ENCODE measurements around the gene TTC16.
"Not testable (repeated sequence)": the region's sequence is repeated elsewhere in the genome, so short reads cannot be mapped to it uniquely, and the experiment has no call there.

TTC16 gene

GRCh38 chr9:127746959-127747569 lies 31.2 kb downstream of the TTC16 start:
- no peak for DNase-seq

DNA sequence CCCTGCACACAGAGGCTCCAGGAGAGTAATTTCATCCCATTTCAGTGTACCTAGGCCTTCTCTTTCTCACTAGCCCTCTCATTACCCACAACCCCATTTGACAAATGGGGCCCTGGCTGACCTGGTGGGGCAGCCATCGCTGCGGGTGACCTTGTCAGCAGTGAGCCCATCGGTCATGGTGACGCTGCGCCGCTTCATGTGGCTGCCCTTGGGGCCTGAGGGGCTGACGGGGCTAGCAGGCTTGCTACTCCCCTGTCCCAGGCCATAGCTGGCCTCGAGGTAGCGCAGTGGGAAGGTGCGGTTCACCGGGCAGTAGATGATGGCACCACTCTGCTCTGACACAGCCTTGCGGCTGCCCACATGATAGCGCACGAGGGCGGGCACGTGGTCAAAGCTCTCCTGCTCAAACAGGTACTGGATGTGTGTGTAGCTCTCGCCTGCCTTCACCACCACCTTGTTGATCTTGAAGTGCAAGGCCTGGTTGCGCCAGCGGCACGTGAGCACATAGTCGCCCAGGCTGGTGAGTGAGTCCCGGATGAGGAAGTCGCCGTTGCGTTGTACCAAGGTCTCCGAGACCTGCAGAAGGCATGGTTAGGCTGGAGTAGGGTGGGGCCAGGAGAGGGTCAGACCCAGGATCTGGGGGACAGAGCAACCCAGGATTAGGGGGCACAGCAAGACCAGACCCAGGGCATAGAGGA lies 33.4 kb downstream of the TTC16 start:
- no peak for DNase-seq

DNA sequence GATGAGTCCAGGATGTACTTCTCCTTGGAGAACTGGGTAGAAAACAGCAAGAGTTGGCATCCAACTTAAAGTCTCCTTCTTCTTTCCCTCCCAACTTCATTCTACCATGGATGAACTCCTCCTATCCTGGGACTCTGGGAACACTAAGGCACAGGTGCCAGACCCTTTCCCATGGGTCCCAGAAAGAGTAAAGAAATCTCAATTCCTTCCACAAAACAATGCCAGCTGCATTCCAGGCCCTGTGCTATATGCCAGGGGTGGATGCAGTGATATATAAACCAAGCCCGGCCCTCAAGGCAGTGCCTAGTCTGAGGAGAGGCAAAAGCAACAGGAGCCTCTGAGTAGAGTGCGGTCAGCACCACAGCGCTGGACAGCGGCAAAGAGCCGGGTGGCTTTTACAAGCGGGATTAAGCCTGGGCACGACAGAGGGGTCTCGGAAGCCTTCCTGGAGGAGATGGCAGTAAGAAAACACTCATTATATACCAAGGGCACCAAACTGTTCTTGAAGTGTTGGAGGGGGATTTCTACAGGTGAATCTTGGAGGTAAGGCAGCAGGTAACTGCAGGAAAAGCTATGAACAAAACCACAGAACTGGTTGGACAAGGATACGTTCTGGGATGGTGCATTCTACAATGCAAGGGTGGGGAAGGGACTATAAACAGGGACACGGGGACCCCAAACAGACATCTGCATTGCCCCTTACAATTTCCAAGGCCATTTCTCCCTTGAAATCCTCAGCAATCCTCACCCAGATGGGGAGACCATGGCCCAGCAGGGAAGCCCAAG lies 35.6 kb downstream of the TTC16 start:
- no peak for DNase-seq

- no peak for DNase-seq
Observed at GRCh38 chr9:127753148-127753547, 37.3 kb downstream of the TTC16 start.

- DNase-seq: no peak
Observed at GRCh38 chr9:127753622-127754021, 37.7 kb downstream of the TTC16 start.

GRCh38 chr9:127754099-127755060 lies 38.5 kb downstream of the TTC16 start:
- no peak for DNase-seq

DNA sequence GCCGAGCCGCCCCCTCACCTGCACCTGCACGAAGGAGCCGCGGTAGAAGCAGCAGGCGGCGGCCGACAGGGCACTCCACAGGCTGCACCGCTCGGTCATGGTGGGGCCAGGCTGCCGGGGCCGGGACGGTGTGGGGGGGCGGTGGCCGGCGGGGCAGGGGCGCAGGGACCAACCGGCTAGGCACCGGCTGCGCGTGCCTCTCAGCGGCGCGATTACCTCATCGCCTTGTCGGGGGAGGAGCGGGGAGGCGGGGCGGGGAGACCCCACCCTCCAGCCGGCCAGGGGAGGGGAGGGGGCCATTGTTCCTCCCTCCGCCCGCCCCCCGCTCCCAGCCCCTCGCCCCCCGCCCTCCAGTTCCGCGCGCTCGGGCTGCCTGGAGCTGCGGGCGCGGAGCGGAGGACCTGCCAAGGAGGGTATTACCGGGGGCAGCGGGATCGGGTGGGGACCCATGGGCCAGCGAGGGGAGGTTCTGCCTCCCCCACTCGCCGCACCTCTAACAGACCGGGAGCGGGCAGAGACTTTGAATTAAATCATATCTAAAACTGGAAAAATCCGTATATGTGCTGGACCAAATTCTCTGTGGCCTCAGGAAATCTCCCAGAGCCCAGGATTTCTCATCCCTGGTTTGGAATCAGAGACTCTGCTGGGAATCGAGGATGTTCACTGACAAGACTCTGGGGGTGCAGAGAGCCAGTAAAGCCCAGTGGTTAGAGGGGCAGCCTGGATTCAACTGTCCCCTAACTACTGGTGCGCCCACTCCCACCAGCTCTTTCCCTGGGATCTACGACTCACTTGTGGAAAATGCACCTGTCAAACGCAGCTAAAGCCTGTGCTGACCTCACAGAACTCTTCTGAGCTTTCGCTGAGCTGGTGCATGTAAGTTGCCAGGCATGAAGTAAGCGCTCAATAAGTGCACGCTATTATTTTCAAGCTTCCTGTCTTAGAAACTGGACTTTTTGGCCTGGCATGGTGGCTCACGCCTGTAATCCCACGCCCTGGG lies 39.5 kb downstream of the TTC16 start:
- DNase-seq: no peak

DNA sequence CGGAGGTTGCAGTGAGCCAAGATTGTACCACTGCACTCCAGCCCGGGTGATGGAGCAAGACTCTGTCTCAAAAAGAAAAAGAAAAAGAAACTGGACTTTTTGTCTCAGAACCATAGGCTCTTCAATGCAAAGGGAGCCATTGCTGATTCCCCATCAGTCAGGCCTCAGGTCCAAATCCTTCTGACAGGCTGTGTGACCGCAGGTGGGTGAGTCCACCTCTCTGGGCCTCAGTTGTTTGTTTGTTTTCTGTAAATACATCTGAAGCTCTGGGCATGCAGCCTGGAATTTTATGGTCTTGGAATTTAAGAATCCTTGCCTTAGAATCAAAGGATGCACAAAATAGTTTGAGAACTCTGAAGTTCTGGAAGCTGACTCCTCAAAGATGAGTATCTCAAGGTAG lies 40.4 kb downstream of the TTC16 start:
- no peak for DNase-seq

GRCh38 chr9:127756776-127757175 lies 40.9 kb downstream of the TTC16 start:
- not testable (repeated sequence) for DNase-seq

GRCh38 chr9:127758843-127759242 lies 43.0 kb downstream of the TTC16 start:
- DNase-seq: no peak

- no peak for DNase-seq
Observed at GRCh38 chr9:127761061-127761460, 45.2 kb downstream of the TTC16 start.

DNA sequence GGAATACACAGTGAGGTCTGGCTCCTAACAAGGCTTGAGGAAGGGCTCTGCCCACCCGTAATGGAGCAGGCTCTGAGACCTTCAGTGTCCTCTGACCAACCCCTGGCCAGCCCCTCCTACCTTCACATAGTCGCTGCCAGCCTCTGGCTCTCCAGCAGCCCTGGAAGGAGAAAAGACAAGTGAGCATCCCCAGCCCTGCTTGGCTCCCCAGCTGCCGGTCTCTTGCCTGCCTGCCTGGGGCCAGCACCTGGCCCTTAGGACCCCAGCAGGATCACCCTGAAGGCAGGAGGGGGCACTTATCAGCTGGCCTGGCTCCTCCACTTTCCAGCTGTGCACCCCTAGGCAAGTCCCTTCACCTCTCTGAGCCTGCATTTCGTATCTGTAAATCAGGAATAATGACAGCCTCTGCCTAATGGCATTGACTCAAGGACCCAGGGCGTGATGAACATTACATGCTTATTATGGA lies 45.6 kb downstream of the TTC16 start:
- no peak for DNase-seq

DNA sequence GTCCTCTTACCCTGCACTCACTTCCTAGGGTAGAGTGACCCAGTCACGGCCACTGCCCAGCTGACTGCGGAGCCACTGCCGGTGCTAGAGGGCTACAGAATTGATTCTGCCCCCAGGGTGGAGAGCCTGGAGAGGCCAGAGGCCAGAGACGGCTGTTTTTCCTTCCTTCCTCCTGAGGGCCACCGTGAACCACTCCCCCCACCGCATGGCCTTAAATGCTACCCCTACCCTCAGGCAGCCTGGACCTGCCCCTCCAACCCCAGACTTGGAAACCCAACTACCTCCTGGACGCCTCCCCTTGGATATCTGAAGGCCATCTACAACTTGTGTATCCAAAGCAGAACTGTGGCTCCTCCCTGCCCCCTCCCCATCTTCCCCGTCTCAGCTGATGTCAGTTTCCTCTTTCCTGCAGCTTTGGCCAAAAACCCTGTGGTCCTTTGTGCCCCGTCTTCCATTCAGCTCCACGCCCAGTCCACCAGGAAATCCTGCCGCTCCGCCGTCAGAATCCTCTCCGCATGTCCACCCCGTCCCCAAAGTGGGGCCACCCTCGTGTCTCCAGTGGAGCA lies 46.3 kb downstream of the TTC16 start:
- no peak for DNase-seq

GRCh38 chr9:127763918-127764384 lies 48.1 kb downstream of the TTC16 start:
- DNase-seq: no peak

DNA sequence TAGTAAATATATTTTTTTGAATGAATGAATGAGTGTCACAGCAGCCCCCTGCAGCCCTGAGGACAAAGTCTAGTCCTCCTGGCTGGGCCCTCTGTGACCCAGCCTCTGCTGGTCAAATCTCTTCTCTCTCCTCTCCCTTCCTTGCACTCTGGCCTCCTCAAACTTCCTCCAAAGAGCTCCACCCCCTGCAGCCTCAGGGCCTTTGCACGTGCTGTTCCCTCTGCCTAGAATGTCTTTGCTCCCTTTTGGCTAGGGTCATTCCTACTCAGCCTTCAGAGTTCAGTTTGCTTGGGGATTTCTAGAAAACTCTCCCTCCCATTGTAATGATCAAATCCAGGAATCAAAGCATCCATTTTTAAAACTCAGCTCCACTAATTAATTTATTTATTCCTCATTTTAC lies 49.5 kb downstream of the TTC16 start:
- no peak for DNase-seq

DNA sequence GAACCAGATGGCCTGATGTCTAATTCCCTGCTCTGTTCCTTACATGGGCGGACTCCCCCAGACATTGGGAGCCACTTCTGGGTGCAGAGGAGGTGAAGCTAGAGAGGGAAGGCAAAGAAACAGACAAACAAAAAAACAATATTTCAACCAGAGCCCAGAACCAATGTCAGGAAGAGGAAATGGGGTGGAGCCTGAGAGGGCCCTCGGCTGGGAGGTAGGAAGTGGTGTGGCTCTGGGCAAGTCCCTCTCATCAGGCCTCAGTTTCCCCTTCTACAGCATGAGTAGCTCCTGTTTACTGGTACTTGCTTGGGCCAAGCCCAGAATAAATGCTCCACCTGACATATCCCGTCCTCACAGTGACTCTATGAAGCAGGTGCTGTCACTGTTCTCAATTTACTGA lies 51.5 kb downstream of the TTC16 start:
- DNase-seq: no peak

- no peak for DNase-seq
Observed at GRCh38 chr9:127767909-127768331, 52.0 kb downstream of the TTC16 start.

- DNase-seq: no peak
Observed at GRCh38 chr9:127768698-127769097, 52.8 kb downstream of the TTC16 start.

DNA sequence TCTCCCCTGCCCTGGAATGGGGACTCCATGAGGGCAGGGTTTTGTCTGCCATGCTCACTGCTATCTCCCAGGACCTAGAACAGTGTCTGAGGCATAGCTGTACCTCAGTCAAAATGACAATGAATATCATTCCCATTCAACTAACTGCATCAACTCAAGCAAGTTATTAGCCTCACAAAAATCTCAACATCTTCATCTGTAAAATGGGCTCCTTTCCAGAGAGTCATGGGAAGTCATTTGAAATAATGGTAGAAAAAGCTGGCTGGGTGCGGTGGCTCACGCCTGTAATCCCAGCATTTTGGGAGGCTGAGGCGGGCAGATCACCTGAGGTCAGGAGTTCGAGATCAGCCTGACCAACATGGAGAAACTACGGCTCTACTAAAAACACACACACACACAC lies 53.2 kb downstream of the TTC16 start:
- DNase-seq: no peak

DNA sequence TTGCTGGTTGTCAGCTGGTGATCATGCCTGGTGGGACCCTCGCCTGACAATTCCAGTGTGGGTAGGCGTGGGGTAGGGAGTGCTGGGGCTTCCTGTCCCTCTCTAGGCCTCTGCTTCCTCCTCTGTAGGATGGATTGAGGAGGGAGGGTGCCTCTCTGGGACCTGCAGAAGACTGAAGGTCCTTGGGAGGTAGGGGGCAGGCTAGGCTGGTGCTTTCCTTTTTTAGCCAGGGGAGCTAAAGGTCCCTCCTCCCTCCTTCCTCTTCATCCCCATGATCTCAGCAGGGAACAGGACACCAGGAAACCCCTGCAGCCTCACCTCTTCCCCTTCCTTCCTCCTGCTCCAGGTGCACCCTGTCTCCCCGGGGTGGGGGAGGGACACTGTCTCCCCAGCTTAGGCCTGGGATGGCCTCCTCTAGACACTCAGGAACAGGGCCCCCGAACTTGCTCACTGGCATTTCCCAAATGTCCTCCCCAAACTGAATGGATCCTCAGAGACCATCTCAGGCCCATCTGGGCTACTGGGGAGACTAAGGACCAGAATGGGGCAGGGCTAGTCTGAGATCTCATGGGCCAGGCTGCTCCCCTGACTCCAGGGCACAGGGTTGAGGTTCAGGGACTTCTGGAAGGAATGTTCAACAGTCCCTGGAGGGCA lies 54.2 kb downstream of the TTC16 start:
- DNase-seq: no peak

GRCh38 chr9:127770583-127770904 lies 54.7 kb downstream of the TTC16 start:
- no peak for DNase-seq

Data from stimulated activated CD4-positive, alpha-beta T cell treated with anti-CD3 and anti-CD28 coated beads, Interleukin-12 subunit alpha, Interleukin-12 subunit beta, amount 100 ng/mL, for 4 hours (primary cell).